DMS114 treated with DMSO at 0.1 percent for 48 hours (cell line): ENCODE measurements around the gene NASP.

Source experiments
- DNase-seq: peaks from one replicate; lab custom pipeline; 2025; ENCODE audit not compliant: unreplicated experiment; lab: John Stamatoyannopoulos, UW

Gene NASP

DNA sequence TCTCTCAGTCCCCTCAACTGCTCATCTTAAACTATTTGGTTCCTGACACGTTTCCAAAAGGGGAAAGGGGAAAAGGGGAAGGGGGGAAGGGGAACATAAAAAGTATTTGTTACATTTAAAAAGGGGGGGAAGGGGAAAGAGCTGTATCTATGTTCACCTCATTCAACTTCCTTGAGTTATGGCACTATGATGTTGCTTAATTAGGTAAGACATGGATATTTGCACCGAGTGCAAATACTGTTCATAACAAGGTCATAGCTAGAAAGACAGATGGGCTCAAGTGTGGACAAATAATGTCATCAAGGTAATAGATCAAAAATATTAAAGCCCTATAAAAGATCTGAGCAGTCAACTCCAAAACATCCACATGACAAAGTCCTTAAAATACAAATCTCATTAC is 76.5 kb downstream of the NASP start:
- no peak for DNase-seq

- no peak for DNase-seq
Observed at GRCh38 chr1:45666836-45667235, 83.0 kb downstream of the NASP start.

- no peak for DNase-seq
Observed at GRCh38 chr1:45667321-45668111, 83.7 kb downstream of the NASP start.
